CD4-positive, alpha-beta T cell treated with Interferon gamma for 1 hour (primary cell): ENCODE measurements around the gene ACY1.
"Not testable (repeated sequence)": the region's sequence is repeated elsewhere in the genome, so short reads cannot be mapped to it uniquely, and the experiment has no call there.

Source experiments
- DNase-seq: peaks from one replicate; pipeline ENCODE4 v3.0.0-alpha.2; 2020

The ACY1 gene

GRCh38 chr3:51986010-51986947, 2.9 kb downstream of the ACY1 start:
- DNase-seq = no peak

DNA sequence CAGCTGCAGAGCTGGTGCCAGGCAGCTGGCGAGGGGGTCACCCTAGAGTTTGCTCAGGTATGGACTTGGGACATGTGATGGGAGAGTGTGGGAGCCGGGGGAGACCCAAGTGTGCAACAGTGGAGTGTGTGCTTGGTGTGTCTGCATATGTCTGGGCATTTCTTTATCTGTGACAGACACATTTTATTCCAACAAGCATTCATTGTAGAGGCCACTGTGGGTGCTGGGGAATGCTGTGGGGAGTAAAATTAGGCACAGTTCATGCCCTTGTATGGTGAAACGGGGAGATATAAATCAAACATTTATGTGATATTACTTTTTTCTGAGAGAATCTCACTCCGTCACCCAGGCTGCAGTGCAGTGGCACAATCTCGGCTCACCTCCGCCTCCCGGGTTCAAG, 4.2 kb downstream of the ACY1 start:
- DNase-seq = no peak

DNA sequence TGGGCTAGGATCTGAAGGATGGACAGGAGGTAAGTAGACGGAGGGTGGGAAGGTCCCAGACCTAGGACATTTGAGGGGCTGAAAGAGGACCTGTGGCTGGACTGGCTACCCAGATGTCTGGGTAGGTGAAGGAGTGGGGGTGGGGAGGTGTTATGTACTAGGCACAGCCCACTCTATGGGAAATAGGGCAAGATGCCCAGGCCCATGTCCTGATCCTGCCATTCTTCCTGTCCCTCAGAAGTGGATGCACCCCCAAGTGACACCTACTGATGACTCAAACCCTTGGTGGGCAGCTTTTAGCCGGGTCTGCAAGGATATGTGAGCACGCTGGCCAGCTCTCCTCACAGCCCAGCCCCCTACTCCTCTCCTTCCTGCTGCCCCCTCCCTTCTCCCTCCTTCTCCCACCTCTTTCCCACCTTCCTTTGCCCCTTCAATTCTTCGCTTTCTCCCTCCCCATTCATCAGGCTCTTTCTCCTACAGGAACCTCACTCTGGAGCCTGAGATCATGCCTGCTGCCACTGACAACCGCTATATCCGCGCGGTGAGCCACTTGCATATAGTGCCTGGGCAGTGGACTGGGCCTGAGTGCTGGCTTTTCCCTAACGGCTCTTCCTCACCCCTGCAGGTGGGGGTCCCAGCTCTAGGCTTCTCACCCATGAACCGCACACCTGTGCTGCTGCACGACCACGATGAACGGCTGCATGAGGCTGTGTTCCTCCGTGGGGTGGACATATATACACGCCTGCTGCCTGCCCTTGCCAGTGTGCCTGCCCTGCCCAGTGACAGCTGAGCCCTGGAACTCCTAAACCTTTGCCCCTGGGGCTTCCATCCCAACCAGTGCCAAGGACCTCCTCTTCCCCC, 5.2 kb downstream of the ACY1 start:
- DNase-seq = no peak

DNA sequence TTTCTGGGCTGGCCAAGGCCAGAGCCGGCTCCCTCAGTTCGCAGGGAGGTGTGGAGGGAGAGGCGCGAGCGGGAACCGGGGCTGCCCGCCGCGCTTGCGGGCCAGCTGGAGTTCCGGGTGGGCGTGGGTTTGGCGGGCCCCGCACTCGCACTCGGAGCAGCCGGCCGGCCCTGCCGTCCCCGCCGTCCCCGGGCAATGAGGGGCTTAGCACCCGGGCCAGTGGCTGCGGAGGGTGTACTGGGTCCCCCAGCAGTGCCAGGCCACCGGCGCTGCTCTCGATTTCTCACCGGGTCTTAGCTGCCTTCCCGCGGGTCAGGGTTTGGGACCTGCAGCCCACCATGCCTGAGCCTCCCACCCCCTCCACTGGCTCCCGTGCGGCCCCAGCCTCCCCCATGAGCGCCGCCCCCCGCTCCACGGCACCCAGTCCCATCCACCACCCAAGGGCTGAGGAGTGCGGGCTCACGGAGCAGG, 7.2 kb downstream of the ACY1 start:
- DNase-seq = not testable (repeated sequence)

DNA sequence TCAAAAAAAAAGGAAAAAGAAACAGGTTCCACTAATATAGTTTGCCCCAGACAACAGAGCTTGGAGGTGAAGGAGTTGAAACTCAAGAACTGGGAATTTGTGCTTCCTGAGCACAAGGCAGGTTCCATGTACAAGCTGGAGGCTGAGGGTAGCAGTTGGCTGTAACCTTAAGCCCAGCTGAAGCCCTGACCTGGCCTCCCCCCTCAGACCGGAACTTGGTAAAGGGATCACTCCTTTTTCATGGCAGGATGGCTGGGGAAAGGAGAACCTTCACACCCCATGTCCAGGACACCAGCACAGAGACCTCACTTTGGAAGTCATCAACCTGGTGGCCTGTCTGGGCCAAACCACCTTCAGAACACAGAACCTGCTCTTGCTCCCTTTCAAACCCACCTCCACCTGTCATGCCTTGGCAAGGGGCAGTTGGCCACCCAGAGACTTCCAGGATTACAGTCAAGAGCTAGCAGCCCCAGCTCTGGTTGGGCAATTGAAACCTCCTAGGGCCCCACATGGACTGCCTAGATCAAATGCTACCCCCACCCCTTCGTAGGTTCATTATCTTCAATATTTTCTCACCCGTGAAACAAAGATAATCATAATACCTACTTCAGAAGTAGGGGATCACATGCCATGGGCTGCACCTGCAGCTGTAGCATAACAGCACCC, 8.8 kb downstream of the ACY1 start:
- DNase-seq = no peak

DNA sequence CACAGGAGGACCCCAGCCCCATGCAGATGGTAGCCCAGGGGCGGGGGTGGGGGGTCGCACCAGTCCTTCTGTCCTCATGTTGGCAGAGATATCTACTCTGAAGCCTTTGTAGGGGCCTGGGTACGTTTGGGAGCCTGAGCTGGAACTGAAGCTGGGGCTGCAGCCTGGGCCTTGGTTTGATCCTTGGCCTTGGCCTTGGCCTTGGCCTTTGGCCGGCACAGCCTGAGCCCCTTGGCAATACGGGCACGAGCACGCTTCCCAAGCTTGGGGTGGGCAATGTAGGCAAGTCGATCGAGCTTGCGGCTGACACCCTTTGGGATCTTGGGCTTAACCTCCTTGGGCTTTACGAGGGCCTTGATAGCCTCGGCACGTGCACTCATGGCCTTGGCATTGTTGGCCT, 10.3 kb downstream of the ACY1 start:
- DNase-seq = not testable (repeated sequence)

DNA sequence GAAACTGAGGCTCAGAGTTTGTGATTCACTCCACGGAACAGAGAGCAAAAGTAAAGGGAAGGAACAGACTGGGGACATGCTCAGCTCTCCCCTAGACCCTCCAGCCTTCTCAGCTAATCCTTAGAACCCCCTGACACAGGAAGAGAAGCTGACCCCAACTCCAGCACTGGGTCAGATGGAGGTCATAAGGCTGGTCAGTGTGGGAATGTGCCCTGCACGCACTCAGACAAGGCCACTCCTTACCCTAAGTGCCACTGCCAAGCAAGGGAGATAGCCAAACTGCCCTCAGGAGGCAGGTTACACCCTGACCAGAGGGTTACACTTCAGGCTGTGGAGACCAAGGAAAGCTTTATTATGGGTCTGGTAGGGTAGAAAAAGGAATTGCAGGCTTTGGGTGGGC, 11.2 kb downstream of the ACY1 start:
- no peak for DNase-seq

DNA sequence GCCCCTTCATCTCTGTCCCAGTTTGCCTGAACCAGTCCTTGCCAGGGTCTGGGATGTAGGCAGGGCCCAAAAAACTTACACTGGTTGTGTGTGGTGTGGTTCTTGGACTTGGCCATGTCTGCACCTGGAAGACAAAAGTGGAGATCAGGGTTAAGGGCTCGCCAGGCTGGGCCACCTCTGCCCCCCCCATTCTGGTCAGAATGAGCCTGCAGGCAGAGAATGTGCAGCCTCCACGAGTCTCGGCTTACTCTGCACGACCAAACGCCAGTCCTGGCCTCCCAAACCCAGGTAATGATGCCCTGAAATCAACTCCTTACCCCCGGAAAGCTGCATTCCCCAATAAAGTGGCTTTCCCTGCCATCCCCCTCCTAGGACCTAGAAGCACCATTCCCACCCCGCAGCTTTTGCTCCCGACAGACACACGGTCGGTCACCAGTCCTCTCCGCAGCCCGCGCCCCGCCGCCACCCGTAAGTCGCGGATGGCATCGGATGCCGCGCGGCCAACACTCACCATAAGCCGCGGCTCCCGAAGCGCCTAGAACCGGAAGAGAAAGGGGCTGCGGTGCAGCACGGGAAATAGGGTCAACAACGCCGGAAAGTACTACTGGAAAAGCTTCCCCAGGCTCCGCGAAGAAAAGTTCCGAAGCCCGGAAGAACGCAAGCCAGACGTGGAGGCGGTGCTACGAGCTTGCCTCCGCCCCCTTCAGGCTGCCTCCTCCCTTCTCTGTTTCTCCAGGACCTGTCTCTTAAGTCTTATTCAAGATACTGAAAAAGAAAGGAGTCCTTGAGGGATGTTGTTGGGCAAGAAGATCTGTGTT, 12.2 kb downstream of the ACY1 start, which contains the start of gene RPL29:
RPL29 (minus strand) TSS at position 550 of the 818 bp plus-strand sequence; CDS start at position 116, 434 bp downstream.
- peak; percentile 92 for DNase-seq

GRCh38 chr3:51997172-51997571, 13.8 kb downstream of the ACY1 start:
- DNase-seq = no peak

- no peak for DNase-seq
Observed at GRCh38 chr3:51997935-51998596, 14.7 kb downstream of the ACY1 start.

GRCh38 chr3:51998774-51999173, 15.4 kb downstream of the ACY1 start:
- DNase-seq = no peak

- no peak for DNase-seq
Observed at GRCh38 chr3:51999846-52000245, 16.5 kb downstream of the ACY1 start.

- peak; percentile 83 for DNase-seq
Observed at GRCh38 chr3:52001443-52001974, 18.2 kb downstream of the ACY1 start.

DNA sequence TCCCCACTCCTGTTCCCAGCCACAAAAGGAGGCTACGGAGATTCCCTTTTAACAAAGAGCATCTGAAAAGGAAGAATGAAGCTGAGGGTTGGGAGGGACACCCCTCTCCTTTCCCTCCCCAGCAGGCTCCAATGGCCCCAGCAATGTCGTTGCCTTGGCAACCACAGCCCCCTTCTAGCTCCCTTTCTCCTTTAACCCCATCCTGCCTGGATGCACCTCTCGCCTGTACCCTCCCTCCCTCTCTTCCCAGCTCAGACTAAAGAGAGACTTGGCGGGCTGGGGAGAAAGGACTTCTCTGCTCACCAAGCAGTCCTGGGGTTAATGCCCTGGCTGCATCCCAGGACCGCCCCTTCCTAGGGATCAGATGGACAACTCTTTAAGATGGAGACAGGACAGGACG, 19.4 kb downstream of the ACY1 start:
- no peak for DNase-seq

DNA sequence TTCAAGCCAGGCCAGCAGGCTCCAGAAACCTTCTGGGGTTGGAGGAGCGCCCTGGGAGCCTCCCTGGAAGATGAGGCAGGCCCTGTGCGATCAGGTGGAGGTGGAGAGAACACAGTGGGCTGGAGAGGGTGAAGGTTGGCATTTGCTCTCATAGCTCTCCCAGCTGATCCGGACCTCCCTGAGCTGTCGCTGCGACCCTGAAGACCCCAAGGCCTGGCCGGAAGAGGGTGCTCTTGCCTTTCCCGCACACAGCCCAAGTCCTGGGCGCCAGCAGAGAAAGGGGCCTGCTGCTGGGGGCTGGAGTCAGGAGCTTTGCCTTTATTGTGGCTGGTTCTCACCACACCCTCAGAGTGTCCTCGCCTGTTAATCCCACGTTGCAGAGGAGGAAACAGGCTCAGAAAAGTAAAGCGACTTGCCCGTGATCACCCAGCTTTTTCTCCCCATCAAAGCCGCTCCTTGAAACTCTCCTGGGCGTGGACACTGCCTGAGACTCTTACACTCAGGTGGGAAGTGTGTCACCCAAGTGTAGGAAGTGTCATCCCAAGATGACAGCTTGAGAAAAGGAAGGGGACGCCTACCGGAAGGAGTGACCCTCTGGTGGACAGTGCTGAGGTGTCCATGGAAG, 20.9 kb downstream of the ACY1 start:
- no peak for DNase-seq

GRCh38 chr3:52004906-52005395, 21.6 kb downstream of the ACY1 start:
- DNase-seq = no peak

- no peak for DNase-seq
Observed at GRCh38 chr3:52005571-52005986, 22.2 kb downstream of the ACY1 start.

- no peak for DNase-seq
Observed at GRCh38 chr3:52006017-52006819, 22.9 kb downstream of the ACY1 start.

DNA sequence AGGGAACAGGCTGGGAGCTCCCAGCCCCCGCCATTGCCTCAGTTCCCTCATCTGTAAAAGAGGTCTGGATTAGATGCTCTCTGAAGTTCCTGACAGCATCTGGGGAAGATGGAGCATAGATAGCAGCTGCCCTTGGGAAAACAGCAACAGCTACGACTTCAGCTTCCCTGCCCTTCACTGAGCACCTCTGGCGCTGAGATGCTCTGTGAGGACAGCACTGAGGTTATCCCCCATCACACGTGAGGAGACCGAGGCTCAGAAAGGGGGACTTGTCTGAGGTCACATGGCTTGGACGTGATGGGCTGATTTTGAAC, 23.4 kb downstream of the ACY1 start:
- DNase-seq = no peak

- DNase-seq = no peak
Observed at GRCh38 chr3:52007291-52007690, 24.0 kb downstream of the ACY1 start.
